ENCODE measurements around the gene METAP1D. TPM values are rescaled to one million over a fixed set of nuclear protein-coding genes. Genes with fewer than 3 reads are reported as not detected.
A peak's percentile ranks its signal among the peaks of the same experiment; 100 is the strongest.

Gene METAP1D
- total and polyA plus RNA-seq, 2 donors (not counting 3 experiments of a cell fraction or from before 2014, with no cell fraction given): 4.2 to 8.1 TPM

DNA sequence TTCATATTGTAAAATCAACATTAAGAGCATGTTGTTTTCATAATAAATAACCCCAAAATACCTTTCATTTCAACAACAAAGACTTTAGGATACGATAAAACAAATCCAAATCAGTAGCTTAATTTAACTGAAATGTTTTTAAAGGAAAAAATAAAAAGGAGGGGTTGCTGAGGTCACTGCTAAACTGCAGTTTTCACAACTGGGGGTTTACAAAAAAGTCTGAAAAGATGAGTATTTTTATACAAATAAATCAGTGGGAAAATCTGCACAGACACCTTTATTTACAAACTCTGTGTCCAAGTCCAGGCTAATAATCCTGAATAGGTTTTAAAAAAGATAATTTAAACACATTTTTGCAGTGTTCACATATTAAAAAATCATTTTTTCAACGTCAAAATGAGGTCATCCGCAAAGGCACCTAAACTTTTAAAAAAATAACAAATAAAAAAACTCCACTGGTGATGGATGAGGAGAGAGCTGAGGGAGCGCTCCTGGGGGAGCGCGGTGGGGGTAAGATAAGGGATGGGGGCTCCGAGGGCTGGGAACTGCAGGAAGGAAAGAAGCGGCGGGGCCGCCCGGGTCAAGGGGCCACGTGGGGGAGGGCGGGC lies 99.8 kb downstream of the METAP1D start:
- FAIRE-seq: peak; percentile 37

More for the DNA sequence above, 99.8 kb downstream of the METAP1D start:
- H3K4me1 ChIP-seq (ENCODE audit: control insufficient read depth, extremely low read depth, insufficient read depth, low read length): peaks cover 48% of the 10 kb centered on the region
- peak overlapping the region in 1 of 3 experiments; percentile 30 for H3K4me3 ChIP-seq (replicated peaks in 1 of 3; ENCODE audit: insufficient read depth in 1 of 3, low read depth in 1 of 3, low read length in 3 of 3)
- dilution Hi-C loops (cut with MboI; ENCODE audit: extremely low pct_ligation_motif_present, low sequenced_read_pairs): no loop called here
- no peak overlapping the region for H3K27ac ChIP-seq (ENCODE audit: insufficient read depth, low read depth, low read length)
- no TSS peak for BruUV-seq (replicated peaks)
- H2AFZ ChIP-seq (ENCODE audit: low read depth, low read length): no peak overlapping the region
- peak overlapping the region; percentile 77 for H3K4me2 ChIP-seq (ENCODE audit: insufficient read depth, low read length)
- ChIA-PET POLR2A (no interaction called here), CTCF (interaction anchor here (0.9 to 1.7 kb wide), 8 partner anchors 9 to 526 kb away, joined by 3 to 8 read pairs (median 4); partner anchors contain the start of gene DLX1)
- H3K9ac ChIP-seq (replicated peaks; ENCODE audit: extremely low read depth, insufficient read depth, low read length): no peak overlapping the region
- no peaks in the 10 kb centered on the region for H3K36me3 ChIP-seq (ENCODE audit: control insufficient read depth in 2 of 2, extremely low read depth in 1 of 2, insufficient read depth in 2 of 2, low read length in 2 of 2)
- no peak for DNase-seq (ENCODE audit: low read depth, low spot score)
- H3K9me3 ChIP-seq (replicated peaks; ENCODE audit: control insufficient read depth, insufficient read depth, low read length): no peaks in the 10 kb centered on the region
- peaks cover 37 to 74% of the 10 kb centered on the region in 2 experiments for H3K27me3 ChIP-seq (ENCODE audit: control insufficient read depth in 2 of 2, insufficient read depth in 2 of 2, low read length in 2 of 2)
- H3K79me2 ChIP-seq (ENCODE audit: control insufficient read depth, insufficient read depth, low read length): no peaks in the 10 kb centered on the region
- TF ChIP-seq EZH2 (IDR thresholded peaks at IDR 0.05; ENCODE audit: borderline replicate concordance, low read depth, low read length, severe bottlenecking) (no peak), CTCF (IDR thresholded peaks at IDR 0.05; ENCODE audit: extremely low read depth in 1 of 2, insufficient read depth in 1 of 2, low read depth in 1 of 2, low read length in 2 of 2) (no peak), JUN (IDR thresholded peaks at IDR 0.05; ENCODE audit: borderline replicate concordance, insufficient read depth, insufficient read length, low read depth) (no peak)
- H3K9me1 ChIP-seq (replicated peaks; ENCODE audit: control insufficient read depth, extremely low read depth, insufficient read depth, low read length): no peaks in the 10 kb centered on the region
- no peaks in the 10 kb centered on the region for H4K20me1 ChIP-seq (replicated peaks; ENCODE audit: control insufficient read depth, extremely low read depth, insufficient read depth, low read length)
- intact Hi-C loops (cut with micrococcal nuclease): loop anchor here (5.0 to 10.0 kb wide), 3 partner anchors 205 to 1125 kb away; partner anchors contain the start of genes DYNC1I2 and SLC25A12

All from endothelial cell of umbilical vein (primary cell).